UCSD-AML1 (cell line): ENCODE data around the gene GNLY.
"Not testable (repeated sequence)": the region's sequence is repeated elsewhere in the genome, so short reads cannot be mapped to it uniquely, and the experiment has no call there.

Experiments
- DNase-seq: peaks from one replicate; lab custom pipeline; 2025; ENCODE audit not compliant: unreplicated experiment; lab: John Stamatoyannopoulos, UW

The GNLY gene

GRCh38 chr2:85706599-85707296 is 12.6 kb downstream of the GNLY start:
- peak; percentile 63 for DNase-seq

DNA sequence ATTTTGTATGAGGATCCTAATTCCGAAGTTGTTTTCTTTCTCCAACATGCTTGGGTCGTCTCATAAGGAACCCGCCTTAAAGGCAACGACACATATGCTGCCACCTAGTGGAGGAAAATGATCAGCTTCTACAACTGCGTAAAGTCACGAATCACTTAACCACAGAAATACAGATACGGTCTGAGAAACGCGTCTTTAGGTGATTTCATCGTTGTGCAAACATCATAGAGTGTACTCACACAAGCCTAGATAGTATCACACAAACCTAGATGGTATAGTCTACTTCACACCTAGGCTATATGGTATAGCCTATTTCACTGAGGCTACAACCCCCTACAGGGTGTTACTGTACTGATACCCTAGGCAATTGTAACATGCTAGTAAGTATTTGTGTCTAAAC is 13.1 kb downstream of the GNLY start:
- no peak for DNase-seq

- DNase-seq = no peak
Measured at GRCh38 chr2:85708641-85709040, 14.5 kb downstream of the GNLY start.

DNA sequence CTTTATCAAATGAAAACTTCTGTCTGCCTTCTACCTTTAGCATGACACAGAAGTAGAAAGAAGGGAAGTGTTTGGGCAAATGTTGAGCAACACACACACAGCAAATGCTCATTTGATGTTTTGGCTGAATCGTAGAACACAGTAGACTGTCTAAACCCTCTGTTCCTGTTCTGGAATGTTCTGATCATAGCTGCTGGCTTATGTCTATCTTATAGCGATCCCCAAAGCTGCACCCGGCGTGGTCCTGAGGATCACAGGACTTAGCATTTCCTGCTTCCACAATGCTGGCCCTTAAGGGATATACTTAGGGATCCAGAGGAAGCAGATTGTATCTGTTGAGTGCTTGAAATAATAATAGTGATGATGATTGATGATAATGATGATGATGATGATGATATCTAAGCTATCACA is 15.2 kb downstream of the GNLY start:
- no peak for DNase-seq

GRCh38 chr2:85710687-85711577 is 16.8 kb downstream of the GNLY start:
- no peak for DNase-seq

- DNase-seq = peak; percentile 49
Measured at GRCh38 chr2:85711578-85712060, 17.5 kb downstream of the GNLY start.

DNA sequence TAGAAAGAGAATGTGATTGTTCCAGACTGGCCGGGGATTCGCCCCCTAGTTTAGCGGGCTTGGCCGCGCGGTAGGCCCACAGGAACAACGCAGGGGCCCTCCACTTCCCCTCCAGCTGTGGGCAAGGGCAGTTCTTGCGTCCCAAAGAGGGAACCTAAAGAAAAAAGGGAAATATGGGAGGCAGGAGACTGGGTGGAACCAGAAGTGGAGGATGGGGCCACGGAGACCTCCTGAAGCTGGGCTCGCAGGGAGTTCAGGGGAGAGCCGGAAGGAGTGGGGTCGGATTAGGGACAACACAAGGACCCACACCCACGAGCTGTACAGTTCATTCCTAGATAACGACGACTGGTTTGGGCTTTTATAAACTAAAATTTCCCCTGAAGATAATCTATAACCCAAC is 18.2 kb downstream of the GNLY start:
- peak; percentile 74 for DNase-seq

DNA sequence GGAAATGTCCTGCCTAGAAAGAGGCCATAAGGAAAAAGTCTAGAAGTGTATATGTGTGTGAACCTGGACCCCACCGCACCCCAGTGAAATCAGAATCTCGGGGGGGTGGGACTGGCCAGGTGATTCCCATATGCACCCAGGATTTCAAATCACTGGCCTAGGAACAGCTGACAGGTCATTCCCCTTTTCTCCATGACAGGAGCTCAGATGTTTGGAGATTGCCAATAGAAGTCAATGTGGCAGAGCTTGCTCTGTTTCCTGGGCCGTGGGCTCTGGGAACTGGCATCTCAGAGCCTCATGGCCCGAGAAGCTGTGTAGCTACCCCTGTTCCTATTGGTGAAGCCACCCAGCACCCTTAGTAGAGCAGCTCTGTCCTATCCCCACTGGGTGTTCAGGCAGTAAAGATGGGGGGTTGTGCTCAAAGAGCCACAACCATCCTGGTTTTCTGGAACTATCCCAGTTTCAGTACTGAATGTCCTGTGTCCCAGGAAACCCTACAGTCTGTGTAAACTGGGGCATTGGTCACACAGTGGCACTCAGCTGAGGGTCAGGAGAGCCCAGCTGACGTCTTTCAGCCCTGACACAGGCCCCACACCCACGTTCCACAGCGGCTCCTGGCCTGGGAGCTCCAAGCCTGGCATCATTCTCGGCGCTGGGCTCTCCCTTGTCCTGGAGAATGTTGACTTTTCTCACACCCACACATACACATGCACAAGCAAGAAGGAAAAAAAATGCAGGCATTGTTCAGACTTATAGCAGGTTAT is 18.9 kb downstream of the GNLY start:
- no peak for DNase-seq

DNA sequence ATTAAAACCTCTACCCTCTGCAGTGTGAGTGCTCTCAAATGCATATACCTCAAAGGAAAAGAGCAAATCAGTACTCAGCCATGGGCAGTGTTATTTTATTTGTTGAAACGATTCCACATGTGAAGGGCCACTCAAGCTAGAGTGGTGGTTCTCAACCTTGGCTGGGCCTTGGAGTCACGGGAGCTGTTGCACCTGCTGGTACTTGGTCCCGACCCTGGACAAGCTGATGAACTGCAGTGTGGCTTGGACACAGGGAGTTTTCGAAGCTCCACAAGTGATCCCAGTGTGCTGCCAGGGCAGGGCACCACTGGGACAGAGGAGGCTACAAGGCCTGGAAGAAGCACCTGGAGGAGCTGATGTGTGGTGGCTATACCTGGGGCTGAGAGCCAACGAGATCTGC is 19.7 kb downstream of the GNLY start:
- no peak for DNase-seq

DNA sequence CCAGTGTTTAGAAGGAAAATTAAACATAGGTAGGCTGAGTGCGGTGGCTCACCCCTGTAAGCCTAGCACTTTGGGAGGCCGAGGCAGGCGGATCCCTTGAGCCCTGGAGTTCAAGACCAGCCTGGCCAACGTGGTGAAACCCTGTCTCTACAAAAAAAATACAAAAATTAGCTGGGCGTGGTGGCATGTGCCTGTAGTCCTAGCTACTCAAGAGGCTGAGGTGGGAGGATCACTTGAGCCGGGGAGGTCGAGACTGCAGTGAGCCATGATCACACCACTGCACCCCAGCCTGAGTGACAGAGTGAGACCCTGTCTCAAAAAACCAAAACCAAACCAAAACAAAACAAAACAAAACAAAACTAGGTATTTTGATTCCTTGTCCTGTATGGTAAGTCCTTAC is 20.3 kb downstream of the GNLY start:
- DNase-seq = not testable (repeated sequence)

- no peak for DNase-seq
Measured at GRCh38 chr2:85714841-85715240, 20.7 kb downstream of the GNLY start.

- DNase-seq = no peak
Measured at GRCh38 chr2:85716346-85716914, 22.3 kb downstream of the GNLY start.

DNA sequence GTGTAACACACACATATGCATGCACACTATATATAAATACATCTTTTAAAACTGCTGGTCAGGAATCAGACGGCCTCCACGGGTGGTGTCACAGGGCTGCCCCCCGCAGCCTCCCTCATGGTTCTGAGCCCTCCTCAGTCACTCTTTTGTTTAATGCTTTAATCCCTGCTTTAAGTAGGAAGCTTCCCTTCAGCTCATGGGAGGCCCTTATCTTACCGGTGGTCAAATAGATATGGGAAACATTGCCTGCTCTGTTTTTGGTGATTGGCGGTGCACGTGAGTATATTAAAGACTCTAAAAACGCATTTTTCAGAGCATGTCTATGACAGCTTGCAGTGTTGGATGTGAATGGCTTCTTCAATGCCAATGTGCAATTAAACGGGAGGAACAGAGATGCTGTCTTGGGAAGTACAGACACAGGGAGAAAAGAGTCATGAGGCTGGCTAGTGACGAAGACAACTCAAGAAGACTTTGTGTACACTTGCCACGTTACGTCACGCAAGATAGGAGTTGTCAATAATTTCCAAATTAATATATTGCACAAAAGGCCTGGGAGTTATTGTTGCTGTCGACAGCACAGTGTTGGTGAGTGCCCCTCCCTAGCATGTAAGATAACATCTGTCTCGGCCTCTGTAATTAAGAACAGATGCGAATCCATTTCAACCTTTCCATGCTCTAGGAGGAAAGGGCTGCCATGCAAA is 23.3 kb downstream of the GNLY start:
- no peak for DNase-seq

- peak; percentile 47 for DNase-seq
Measured at GRCh38 chr2:85718009-85718391, 23.8 kb downstream of the GNLY start.

- DNase-seq = no peak
Measured at GRCh38 chr2:85718885-85719492, 24.8 kb downstream of the GNLY start.

GRCh38 chr2:85719609-85720240 is 25.6 kb downstream of the GNLY start:
- DNase-seq = no peak

- DNase-seq = no peak
Measured at GRCh38 chr2:85720533-85720932, 26.4 kb downstream of the GNLY start.

DNA sequence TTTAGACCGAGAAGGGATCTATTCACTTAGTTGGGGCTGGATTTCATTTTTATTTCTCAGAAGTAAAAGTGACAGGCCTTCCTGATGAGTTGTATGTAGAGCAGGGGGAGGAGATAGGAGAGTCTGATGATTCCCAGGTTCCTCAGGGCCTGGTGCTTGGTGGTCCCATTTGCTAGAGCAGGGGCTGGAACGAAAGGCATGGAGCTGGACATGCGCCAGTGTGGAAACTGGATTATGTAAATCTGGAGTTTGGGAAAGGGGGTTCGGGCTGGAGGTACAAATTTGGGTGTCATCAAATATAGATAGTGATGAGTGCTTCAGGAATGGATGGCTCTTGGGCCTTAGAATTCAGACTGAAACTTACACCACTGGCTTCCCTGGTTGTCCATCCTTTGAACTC is 27.5 kb downstream of the GNLY start:
- no peak for DNase-seq

DNA sequence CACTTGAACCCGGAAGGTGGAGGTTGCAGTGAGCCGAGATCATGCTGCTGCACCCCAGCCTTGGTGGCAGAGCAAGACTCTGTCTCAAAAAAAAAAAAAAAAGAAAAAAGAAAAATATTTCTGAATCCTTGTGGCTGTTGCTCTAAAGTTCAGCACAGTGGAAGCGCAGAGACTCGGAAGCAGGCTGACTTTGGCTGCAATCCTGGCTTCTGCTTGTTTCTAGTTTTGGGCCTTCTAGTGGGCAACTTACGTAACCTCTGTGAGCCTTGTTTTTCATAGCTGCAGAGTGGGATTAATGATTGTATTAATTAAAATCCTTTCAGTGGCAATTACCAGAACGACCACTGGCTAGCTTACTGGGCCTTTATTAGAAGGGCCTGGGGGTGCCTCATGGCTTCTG is 28.4 kb downstream of the GNLY start:
- DNase-seq = no peak
